Left forelimb (tissue), 1 donor: ENCODE results near the gene SFT2D2.

Experiments
- DNase-seq: peaks from one replicate; pipeline ENCODE4 v3.0.0-alpha.2; 2018; ENCODE audit warnings: low spot score

The SFT2D2 gene

GRCh38 chr1:168223261-168223660 is 2.5 kb upstream of the SFT2D2 start:
- DNase-seq = no peak

DNA sequence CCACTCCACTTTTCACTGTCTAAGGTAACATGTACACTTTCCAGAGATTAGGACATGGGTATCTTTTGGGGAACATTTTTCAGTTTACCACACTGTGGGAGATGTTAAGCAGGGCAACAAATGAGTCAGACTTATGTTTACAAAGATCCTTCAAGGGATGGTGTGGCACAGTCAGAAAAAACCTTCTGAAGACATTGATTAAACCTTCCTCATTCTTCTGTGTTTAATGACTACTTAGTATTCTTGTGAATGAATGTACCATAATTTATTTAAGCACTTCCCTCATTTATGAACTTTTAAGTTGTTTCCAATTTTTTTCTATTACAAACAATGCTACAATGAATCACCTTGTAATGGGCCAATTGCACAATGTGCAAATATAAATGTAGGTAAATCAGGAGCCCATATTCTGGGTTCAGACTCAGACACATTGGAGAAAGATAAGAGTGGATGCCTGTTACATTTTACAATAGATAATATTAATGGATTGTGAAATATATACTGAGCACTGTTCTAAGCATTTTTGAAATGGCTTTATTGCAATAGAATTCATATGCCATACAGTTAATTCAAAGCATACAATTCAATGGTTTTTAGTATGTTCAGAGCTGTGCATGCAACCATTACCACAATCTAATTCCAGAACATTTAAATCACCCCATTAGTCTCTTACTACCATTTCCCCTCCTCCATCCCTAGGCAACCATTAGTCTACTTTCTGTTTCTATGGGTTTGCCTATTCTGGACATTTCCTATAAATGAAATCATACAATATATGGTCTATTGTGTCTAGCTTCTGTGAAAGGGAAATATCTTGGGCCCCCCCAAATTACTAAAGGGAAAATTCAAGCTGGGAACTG is 1.9 kb upstream of the SFT2D2 start:
- DNase-seq = no peak

GRCh38 chr1:168224991-168225390 is 813 bp upstream of the SFT2D2 start:
- DNase-seq = no peak

- DNase-seq = no peak
Observed at GRCh38 chr1:168227620-168228019, 1.8 kb downstream of the SFT2D2 start.

- no peak for DNase-seq
Observed at GRCh38 chr1:168229893-168230292, 4.1 kb downstream of the SFT2D2 start.

GRCh38 chr1:168230709-168231108 is 4.9 kb downstream of the SFT2D2 start:
- DNase-seq = no peak

DNA sequence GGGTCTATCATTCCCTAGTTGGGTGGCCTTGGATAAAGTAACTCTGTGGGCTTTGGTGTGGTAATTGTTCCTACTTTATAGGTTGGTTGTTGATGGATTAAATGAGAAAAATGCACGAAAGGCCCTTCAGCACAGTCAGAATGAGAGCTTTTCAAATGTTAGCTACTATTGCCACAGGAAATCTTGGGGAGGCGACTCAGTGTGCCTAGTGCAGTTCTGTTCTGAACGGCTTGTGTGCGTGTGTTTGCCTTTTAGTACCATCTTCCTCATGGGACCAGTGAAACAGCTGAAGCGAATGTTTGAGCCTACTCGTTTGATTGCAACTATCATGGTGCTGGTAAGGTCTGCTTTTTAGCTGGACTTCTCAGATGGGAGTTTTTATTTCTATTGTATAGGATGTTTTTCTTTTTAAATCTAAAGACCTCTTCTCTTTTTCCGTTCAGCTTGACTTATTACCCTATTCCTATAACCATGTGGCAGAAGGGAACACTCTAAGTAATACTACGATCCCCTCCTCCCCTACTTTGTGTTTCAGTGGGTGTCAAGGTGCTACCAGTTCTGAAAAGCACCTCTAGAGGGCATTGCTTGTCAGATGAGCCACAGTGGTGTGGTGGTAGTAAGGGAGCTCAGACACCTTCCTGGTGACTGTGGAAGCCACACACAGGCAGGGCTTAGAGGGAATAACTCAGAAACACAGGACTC is 9.2 kb downstream of the SFT2D2 start:
- DNase-seq = no peak

DNA sequence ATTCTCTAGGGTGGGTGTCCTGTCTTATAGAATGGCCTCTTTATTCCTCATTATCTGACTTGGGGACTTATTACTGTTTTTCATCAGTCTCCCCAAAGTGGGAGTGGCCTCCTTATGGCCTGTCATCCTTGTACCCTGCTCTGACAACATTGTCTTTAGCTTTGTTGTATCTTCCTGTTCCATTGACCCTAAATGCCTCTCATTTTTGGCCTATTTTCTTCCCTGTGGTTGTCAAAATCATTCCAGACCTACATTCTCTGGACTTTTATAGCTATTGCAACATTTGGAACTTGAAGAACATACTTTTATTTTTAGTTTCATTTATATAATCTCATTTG is 9.7 kb downstream of the SFT2D2 start:
- no peak for DNase-seq

GRCh38 chr1:168235937-168236336 is 10.1 kb downstream of the SFT2D2 start:
- no peak for DNase-seq

DNA sequence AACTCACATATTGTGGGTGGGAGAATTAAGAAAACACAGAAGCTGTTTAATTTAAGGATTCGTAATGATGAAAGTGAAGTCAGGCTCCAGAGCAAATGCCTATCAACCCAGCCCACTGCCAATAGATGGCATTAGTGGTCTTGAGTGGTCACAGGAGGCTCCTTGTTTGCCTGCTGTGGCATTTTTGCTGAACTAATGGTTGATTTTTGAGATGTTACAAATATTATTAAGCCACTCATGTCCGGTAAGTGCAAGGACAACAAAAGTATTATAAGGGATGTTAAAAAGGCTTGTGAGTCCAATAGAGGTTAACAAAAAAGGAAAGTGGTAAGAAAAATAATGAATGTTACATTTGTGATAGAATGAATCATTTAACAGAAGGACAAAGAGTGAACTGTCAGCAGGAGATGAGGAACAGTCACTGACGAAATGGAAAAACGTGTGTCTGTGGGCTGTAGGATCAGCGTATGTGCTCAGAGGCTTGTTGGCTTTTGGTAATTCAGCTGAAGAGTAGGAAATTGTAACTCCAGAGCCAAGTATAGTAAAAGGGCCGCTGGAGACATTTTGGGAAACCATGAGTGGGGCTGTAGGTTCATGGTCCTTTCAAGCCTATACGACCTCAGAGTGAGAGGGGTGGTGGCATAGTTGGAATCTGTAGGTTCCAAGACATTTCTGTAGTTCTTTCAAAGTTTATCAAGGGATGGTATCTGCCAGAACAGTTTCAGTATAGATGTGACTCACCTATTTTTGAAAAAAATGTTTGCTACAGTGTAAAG is 11.2 kb downstream of the SFT2D2 start:
- no peak for DNase-seq

- DNase-seq = no peak
Observed at GRCh38 chr1:168243198-168243597, 17.4 kb downstream of the SFT2D2 start.

GRCh38 chr1:168243636-168244212 is 17.9 kb downstream of the SFT2D2 start:
- no peak for DNase-seq

- DNase-seq = no peak
Observed at GRCh38 chr1:168245042-168245441, 19.2 kb downstream of the SFT2D2 start.

- DNase-seq = no peak
Observed at GRCh38 chr1:168246506-168246905, 20.7 kb downstream of the SFT2D2 start.

- DNase-seq = no peak
Observed at GRCh38 chr1:168252204-168252733, 26.5 kb downstream of the SFT2D2 start.

DNA sequence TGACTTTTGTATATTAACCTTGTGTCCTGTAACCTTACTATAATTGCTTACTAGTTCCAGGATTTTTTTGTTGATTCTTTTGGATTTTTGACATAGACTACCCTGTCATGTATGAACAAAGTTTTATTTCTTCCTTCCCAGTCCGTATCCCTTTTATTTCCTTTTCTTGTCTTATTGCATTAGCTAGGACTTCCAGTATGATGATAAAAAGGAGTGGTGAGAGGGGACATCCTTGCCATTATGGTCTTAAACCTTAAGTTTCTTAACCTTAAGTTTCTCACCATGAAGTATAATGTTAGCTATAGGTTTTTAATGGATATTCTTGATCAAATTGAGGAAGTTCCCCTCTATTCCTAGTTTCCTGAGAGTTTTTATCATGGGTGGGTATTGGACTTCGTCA is 30.4 kb downstream of the SFT2D2 start:
- DNase-seq = no peak

- DNase-seq = no peak
Observed at GRCh38 chr1:168257397-168257796, 31.6 kb downstream of the SFT2D2 start.

GRCh38 chr1:168259567-168259966 is 33.8 kb downstream of the SFT2D2 start:
- DNase-seq = no peak

DNA sequence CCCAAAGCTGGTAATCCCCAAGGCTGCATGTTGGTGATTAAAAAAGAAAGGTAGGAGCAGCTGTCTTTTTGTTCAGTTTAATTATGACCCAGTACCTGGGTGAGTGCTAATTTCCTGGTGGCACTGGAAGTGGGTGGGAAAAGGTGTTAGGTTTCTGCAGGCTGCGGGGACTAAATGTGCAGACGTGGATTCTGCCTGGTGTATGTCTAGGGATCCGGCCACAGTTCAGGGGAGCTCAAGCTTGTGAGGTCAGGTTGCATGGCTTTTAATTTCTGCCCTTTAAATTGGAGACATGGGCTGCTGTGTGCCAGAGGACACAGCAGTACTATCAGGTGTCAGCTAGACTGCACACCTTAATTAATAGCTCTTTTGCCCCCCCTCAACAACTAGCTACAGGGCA is 34.6 kb downstream of the SFT2D2 start:
- no peak for DNase-seq

DNA sequence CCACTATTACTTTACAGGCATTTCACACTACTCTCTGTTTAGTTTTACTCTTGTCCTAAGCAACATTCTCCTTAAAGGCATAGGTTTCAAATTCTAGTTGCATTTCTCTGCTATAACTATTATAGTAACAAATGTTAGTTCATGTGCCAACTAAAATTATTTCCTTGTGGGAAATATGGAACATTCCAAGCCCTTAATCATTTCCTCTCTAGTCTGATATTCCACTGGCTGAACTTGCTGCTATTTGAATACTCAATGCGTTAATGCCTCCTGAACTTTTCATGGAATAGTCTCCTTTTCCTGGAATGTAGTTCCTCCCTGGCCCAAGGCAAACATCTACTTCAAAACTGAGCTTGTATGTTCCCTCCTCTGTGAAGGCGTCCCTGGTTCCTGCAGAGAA is 35.6 kb downstream of the SFT2D2 start:
- DNase-seq = no peak

- no peak for DNase-seq
Observed at GRCh38 chr1:168263130-168263529, 37.3 kb downstream of the SFT2D2 start.

DNA sequence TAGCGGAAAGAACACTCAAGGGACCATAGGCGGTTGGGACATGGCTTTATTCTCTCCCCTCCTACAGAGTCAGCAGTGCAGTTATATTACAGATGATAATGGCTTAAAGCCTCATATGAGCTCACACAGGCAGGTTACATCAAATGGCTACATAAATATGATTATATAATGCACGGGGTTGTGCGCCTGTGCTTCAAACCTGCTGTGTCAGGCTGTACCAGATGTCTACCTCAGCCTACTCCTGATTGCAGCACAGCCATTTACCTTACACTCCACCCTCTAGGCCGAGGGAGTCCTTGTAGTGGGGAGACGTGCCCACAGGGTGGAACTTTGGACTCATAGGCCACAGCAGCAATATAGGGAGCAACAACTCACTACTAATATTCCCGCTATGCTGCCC is 38.5 kb downstream of the SFT2D2 start:
- DNase-seq = no peak
